Endometrium (tissue), 2 donors: ENCODE data around the gene RRBP1.

Experiments used
- FAIRE-seq: peaks from 2 replicates; lab custom pipeline; 2012; peaks lifted over from hg19 to GRCh38; lab: Jason Lieb, UNC
- donor health status: control.
- donor health status: control.

RRBP1 gene

DNA sequence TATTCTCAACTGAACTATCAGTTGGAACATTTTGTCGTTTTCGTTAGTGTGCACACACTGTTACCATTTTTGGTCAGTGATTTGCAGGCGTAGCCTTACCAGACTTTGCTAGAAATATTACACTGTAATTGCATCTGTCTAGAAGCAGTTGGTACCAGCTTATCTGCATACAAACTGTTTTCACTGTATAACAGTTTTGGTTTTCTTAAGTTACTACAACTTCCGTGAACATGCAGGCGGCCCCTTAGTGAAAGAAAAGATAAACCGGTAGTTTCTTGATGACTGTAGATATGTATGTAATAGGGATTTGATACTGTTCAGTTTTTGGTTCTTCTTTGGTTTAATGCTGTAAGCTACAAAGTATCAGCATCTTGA, 110.9 kb downstream of the RRBP1 start:
- FAIRE-seq: no peak

DNA sequence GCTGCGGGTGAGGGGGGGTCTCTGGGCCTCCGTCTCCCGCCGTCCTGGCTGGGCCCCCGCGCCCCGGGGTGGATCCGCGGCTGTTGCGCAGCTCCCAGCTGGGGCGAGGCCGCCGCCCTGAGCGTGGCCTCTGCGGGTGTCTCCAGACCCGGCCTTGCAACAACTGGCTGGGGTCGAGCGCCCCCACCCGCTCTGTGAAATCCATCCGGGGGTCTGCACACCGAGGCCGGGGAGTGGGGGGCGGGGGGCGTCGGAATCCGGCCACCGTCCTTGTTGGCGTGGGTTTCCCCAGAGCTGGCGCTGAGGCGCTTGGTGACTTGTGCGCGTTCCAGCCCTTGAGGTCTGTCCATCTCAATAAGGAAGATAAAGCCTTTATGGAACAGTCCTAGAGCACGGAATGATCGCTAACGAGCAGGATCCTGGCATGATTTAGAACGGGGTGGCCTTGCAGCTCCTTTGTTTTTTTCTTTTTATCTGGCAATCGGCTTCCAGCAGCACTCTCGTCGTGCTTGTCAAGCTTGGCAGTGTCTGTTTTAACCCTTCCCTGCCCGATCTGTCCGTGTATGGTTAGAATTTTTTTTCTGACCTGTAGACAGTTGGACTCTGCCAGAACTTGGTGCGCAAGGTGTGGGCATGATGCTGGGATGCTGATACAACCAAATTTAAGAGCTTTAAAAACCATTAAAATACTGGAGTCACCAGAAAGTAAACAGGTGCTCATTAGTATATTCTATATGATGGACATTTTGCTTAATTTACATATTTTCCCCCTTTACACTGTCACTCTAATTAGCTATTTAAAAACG, 111.5 kb downstream of the RRBP1 start:
- no peak for FAIRE-seq

DNA sequence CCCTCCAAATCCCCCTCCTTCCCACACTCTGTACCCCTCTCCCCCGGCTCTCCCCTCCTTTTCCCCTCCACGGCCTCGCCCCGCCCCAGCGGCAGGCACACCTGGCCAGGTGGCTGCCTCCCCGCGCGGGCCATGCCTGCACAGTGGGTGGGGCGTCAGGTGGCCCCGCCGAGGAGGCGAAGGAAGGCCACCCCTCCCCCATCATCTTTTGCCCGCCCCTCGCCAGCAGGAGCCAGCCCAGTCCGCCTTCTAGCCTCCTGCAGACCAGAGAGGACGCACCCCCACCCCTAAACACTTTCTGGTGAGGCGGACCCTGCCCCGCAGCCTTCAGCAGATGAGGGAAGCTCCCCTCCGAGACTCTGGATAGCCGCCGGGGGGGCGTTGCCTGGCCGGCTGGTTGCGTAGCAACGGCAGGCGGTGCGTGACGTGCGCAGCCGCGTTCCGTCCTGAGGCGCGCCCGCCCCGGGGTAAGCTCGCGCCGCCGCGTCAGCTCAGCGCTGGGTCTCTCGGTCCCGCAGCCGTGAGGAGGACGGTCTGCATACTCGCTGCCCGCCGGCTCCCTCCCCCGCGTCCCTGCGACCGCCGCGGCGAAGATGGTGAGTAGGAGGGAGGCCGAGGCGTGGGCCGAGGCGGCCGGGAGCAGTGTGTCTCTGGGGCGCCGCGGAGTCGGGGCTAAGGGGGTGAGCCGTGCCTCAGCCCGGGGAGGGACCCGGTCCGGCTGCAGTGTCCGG, 112.3 kb downstream of the RRBP1 start, which contains the start of gene DSTN:
Gene DSTN, plus strand, starts transcription at position 460 of the 731 bp plus-strand sequence. Its CDS starts 134 bp downstream, at position 594.
- FAIRE-seq: no peak

- no peak for FAIRE-seq
These were observed 113.0 kb downstream of the RRBP1 start for GRCh38 chr20:17568972-17569521.

GRCh38 chr20:17568045-17568788, 113.8 kb downstream of the RRBP1 start:
- FAIRE-seq: no peak

DNA sequence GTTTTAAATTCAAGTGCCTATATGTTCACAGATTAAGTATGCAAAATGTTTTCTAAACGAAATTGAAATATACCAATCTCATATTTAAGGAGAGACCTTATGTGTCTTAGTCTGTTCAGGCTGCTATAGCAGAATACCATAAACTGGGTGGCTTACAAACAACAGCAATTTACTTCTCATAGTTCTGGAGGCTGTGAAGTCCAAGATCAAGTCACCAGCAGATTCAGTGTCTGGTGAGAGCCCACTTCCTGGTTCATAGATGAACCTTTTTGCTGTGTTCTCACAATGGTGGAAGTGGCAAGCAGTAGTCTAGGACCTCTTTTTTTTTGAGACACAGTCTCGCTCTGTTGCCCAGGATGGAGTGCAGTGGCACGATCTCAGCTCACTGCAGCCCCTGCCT, 115.7 kb downstream of the RRBP1 start:
- no peak for FAIRE-seq

DNA sequence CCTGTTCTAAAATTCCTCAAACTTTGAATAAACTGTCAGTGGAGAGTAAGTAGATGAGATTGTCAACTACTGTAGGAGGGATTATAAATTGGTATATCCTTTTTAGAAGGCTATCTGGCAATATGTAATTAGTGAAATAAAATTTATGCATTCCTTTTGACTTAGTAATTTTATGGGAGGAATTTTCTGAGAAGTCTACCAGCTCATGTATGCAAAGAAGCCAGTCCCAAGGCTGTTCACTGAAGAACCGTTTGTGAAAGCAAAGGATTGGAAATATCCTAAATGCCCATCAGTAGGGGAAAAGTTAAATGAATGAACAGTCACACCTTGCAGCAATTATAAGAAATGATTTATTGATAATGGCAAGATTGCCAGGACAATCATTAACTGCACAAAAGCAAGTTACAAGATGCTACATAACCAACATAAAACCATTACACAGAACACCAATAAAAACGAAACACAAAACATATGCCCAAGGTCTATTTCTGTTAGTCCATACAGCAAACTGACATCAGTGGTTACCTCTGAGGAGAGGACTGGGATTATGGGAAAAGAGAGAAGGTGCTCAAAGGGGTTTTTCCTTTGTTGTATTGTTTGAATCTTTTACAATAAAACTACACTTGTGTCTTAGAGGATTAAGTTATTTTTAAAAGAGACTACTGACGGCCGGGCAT, 116.7 kb downstream of the RRBP1 start:
- no peak for FAIRE-seq
